ENCODE results near the gene USP48.
A peak's percentile ranks its signal among the peaks of the same experiment; 100 is the strongest.

Gene USP48

DNA sequence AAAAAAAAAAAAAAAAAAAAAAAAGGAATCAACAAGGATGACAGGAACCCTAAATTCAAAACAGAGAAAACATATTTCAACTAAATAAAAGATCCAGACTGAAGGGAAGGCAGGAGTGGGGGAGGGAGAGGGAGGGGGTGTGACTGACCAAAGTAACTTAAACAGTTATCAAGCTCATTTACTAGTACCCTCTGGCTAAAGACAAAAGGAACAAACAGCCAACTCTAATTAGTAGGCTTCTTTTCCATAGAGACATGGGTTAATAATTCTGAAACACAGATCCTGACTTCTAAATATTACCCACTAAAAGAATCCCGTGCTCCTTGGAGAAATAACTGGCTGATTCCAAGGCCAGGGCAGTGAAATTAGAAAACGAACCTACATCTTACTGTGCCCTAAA lies 23.8 kb downstream of the USP48 start:
- Histone ChIP-seq H3K27me3 (ENCODE audit: control insufficient read depth in 3 of 3, insufficient read depth in 3 of 3, low read depth in 1 of 3, low read length in 3 of 3) (no peaks in the 10 kb centered on the region), H3K36me3 (replicated peaks in 1 of 2; ENCODE audit: control insufficient read depth in 2 of 2, insufficient read depth in 2 of 2, low read length in 2 of 2) (peaks cover 0 to 30% of the 10 kb centered on the region in 2 donors), H2BK12ac (ENCODE audit: low read length) (no peak overlapping the region), H2AK5ac (ENCODE audit: low read depth, low read length) (no peak overlapping the region), H3K14ac (ENCODE audit: low read length) (no peak overlapping the region), H3K4me1 (ENCODE audit: control insufficient read depth in 2 of 2, insufficient read depth in 1 of 2, low read depth in 1 of 2, low read length in 2 of 2) (no peaks in the 10 kb centered on the region), H3K4me2 (ENCODE audit: insufficient read depth, low read length, poor library complexity, severe bottlenecking) (no peak overlapping the region), H3K4me3 (ENCODE audit: low read length in 2 of 2) (no peak overlapping the region), H4K8ac (ENCODE audit: low read depth, low read length) (no peak overlapping the region), H3K18ac (ENCODE audit: low read length) (no peak overlapping the region), H4K91ac (ENCODE audit: low read depth, low read length, poor library complexity) (no peak overlapping the region), H3K9ac (ENCODE audit: low read depth, low read length, poor library complexity) (no peak overlapping the region), H2AFZ (ENCODE audit: low read length) (no peak overlapping the region), H3K4ac (ENCODE audit: low read length) (no peak overlapping the region), H3K23ac (ENCODE audit: low read depth, low read length, poor library complexity) (no peak overlapping the region), H3K79me1 (ENCODE audit: low read depth, low read length) (peaks cover 7% of the 10 kb centered on the region), H3K27ac (replicated peaks; ENCODE audit: low read length) (no peak overlapping the region), H3K9me3 (replicated peaks in 1 of 2; ENCODE audit: control insufficient read depth in 2 of 2, insufficient read depth in 1 of 2, low read depth in 1 of 2, low read length in 2 of 2) (no peaks in the 10 kb centered on the region), H2BK15ac (ENCODE audit: low read length) (no peak overlapping the region), H2BK5ac (ENCODE audit: low read length) (no peak overlapping the region), H2BK120ac (ENCODE audit: low read depth, low read length) (no peak overlapping the region)
- no CpG with 5 or more reads among the region's 2 CpGs for WGBS, 2 donors (ENCODE audit: extremely low coverage in 2 of 2, insufficient read length in 2 of 2, insufficient replicate concordance in 1 of 2)
- DNase-seq (ENCODE audit: low spot score): no peak

DNA sequence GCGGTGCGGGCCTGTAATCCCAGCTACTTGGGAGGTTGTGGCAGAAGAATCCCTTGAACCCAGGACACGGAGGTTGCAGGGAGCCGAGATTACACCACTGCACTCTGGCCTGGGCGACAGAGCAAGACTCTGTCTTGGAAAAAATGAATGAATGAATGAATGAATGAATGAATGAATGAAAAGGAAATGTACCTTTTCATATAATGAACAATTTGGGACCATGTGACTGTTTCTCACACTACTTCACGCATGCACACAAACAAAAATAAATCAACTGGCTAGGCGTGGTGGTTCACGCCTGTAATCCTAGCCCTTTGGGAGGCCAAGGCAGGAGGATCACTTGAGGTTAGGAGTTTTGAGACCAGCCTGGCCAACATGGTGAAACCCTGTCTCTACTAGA lies 24.3 kb downstream of the USP48 start:
- no peak overlapping the region for H4K91ac ChIP-seq (ENCODE audit: low read depth, low read length, poor library complexity)
- H3K36me3 ChIP-seq (replicated peaks in 1 of 2; ENCODE audit: control insufficient read depth in 2 of 2, insufficient read depth in 2 of 2, low read length in 2 of 2): peaks cover 2 to 33% of the 10 kb centered on the region in 2 donors
- no peaks in the 10 kb centered on the region for H3K27me3 ChIP-seq (ENCODE audit: control insufficient read depth in 3 of 3, insufficient read depth in 3 of 3, low read depth in 1 of 3, low read length in 3 of 3)
- no peak for DNase-seq (ENCODE audit: low spot score)
- H2BK120ac ChIP-seq (ENCODE audit: low read depth, low read length): no peak overlapping the region
- H2AK5ac ChIP-seq (ENCODE audit: low read depth, low read length): no peak overlapping the region
- peaks cover 7% of the 10 kb centered on the region for H3K79me1 ChIP-seq (ENCODE audit: low read depth, low read length)
- no peak overlapping the region for H3K4ac ChIP-seq (ENCODE audit: low read length)
- no peak overlapping the region for H3K14ac ChIP-seq (ENCODE audit: low read length)
- no peak overlapping the region for H3K4me3 ChIP-seq (ENCODE audit: low read length in 2 of 2)
- no CpG with 5 or more reads among the region's 8 CpGs for WGBS, 2 donors (ENCODE audit: extremely low coverage in 2 of 2, insufficient read length in 2 of 2, insufficient replicate concordance in 1 of 2)
- peak overlapping the region; percentile 28 for H3K18ac ChIP-seq (ENCODE audit: low read length)
- no peak overlapping the region for H2BK12ac ChIP-seq (ENCODE audit: low read length)
- H3K4me2 ChIP-seq (ENCODE audit: insufficient read depth, low read length, poor library complexity, severe bottlenecking): no peak overlapping the region
- H2BK15ac ChIP-seq (ENCODE audit: low read length): no peak overlapping the region
- no peak overlapping the region for H2AFZ ChIP-seq (ENCODE audit: low read length)
- no peaks in the 10 kb centered on the region for H3K9me3 ChIP-seq (replicated peaks in 1 of 2; ENCODE audit: control insufficient read depth in 2 of 2, insufficient read depth in 1 of 2, low read depth in 1 of 2, low read length in 2 of 2)
- H3K27ac ChIP-seq (replicated peaks; ENCODE audit: low read length): no peak overlapping the region
- no peak overlapping the region for H3K9ac ChIP-seq (ENCODE audit: low read depth, low read length, poor library complexity)
- H2BK5ac ChIP-seq (ENCODE audit: low read length): no peak overlapping the region
- H3K23ac ChIP-seq (ENCODE audit: low read depth, low read length, poor library complexity): no peak overlapping the region
- H3K4me1 ChIP-seq (ENCODE audit: control insufficient read depth in 2 of 2, insufficient read depth in 1 of 2, low read depth in 1 of 2, low read length in 2 of 2): no peaks in the 10 kb centered on the region
- H4K8ac ChIP-seq (ENCODE audit: low read depth, low read length): no peak overlapping the region

DNA sequence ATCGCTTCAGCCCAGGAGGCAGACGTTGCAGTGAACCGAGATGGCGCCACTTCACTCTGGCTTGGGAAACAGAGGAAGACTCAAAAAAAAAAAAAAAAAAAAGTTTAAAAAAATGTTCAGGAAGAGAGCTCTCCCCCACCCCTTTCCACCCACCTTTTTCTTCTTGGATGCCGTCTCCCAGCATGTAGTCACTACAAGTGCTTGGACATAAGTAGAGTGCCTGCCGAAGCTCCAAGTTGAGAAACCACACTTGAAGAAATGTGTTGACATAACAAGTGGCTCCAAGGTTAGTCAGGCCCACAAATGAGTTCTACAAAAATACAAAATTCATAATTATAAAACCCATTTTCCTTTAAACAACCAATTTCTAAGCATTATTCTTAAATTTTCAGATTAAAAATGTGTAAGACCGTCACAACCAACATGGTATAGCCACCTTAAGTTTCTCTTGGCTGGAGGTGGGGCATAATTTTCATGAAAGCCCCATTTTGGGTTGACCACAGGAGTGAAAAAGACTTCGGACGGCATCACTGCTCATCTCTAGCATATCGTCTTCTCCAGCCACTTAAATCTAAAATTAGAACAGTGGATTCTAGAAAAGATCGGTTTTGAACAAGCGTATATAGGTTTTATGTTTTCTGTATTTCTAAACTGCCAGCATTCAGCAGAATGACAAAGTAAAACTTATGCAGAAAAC lies 26.4 kb downstream of the USP48 start:
- Histone ChIP-seq H3K4ac (ENCODE audit: low read length) (no peak overlapping the region), H3K4me2 (ENCODE audit: insufficient read depth, low read length, poor library complexity, severe bottlenecking) (no peak overlapping the region)
- WGBS, 2 donors (ENCODE audit: extremely low coverage in 2 of 2, insufficient read length in 2 of 2, insufficient replicate concordance in 1 of 2): no CpG with 5 or more reads among the region's 12 CpGs

DNA sequence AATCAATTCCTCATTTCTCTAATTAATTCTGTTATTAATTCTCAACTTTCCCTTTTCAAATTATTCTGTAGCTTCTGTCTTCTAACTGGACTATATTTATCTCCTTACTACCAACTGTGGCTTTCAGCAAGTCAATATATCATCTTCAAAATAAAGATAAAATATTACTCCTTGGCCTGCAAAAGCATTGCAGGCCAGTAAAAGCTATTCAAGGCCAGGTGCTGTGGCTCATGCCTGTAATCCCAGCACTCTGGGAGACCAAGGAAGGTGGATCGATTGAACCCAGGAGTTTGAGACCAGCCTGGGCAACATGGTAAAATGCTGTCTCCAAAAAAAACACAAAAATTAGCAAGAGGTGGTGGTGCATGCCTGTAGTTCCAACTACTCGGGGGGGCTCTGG lies 27.9 kb downstream of the USP48 start:
- Histone ChIP-seq H2BK12ac (ENCODE audit: low read length) (no peak overlapping the region), H3K4me1 (ENCODE audit: control insufficient read depth in 2 of 2, insufficient read depth in 1 of 2, low read depth in 1 of 2, low read length in 2 of 2) (no peaks in the 10 kb centered on the region), H3K79me1 (ENCODE audit: low read depth, low read length) (peaks cover 5% of the 10 kb centered on the region), H3K36me3 (replicated peaks in 1 of 2; ENCODE audit: control insufficient read depth in 2 of 2, insufficient read depth in 2 of 2, low read length in 2 of 2) (peaks cover 4 to 65% of the 10 kb centered on the region in 2 donors), H3K27me3 (ENCODE audit: control insufficient read depth in 3 of 3, insufficient read depth in 3 of 3, low read depth in 1 of 3, low read length in 3 of 3) (no peaks in the 10 kb centered on the region), H3K4me3 (ENCODE audit: low read length in 2 of 2) (no peak overlapping the region), H2AK5ac (ENCODE audit: low read depth, low read length) (no peak overlapping the region), H3K27ac (replicated peaks; ENCODE audit: low read length) (no peak overlapping the region), H3K14ac (ENCODE audit: low read length) (no peak overlapping the region), H4K8ac (ENCODE audit: low read depth, low read length) (no peak overlapping the region), H3K4ac (ENCODE audit: low read length) (no peak overlapping the region), H3K18ac (ENCODE audit: low read length) (no peak overlapping the region), H3K4me2 (ENCODE audit: insufficient read depth, low read length, poor library complexity, severe bottlenecking) (no peak overlapping the region), H2BK120ac (ENCODE audit: low read depth, low read length) (no peak overlapping the region), H2BK15ac (ENCODE audit: low read length) (no peak overlapping the region), H3K23ac (ENCODE audit: low read depth, low read length, poor library complexity) (no peak overlapping the region), H2BK5ac (ENCODE audit: low read length) (no peak overlapping the region), H3K9ac (ENCODE audit: low read depth, low read length, poor library complexity) (no peak overlapping the region), H2AFZ (ENCODE audit: low read length) (no peak overlapping the region), H3K9me3 (replicated peaks in 1 of 2; ENCODE audit: control insufficient read depth in 2 of 2, insufficient read depth in 1 of 2, low read depth in 1 of 2, low read length in 2 of 2) (no peaks in the 10 kb centered on the region), H4K91ac (ENCODE audit: low read depth, low read length, poor library complexity) (no peak overlapping the region)
- WGBS, 2 donors (ENCODE audit: extremely low coverage in 2 of 2, insufficient read length in 2 of 2, insufficient replicate concordance in 1 of 2): no CpG with 5 or more reads among the region's 2 CpGs
- DNase-seq (ENCODE audit: low spot score): no peak

More for the DNA sequence above, 26.4 kb downstream of the USP48 start:
- no peak overlapping the region for H4K8ac ChIP-seq (ENCODE audit: low read depth, low read length)
- H3K9me3 ChIP-seq (replicated peaks in 1 of 2; ENCODE audit: control insufficient read depth in 2 of 2, insufficient read depth in 1 of 2, low read depth in 1 of 2, low read length in 2 of 2): no peaks in the 10 kb centered on the region
- H3K27ac ChIP-seq (replicated peaks; ENCODE audit: low read length): no peak overlapping the region
- H3K79me1 ChIP-seq (ENCODE audit: low read depth, low read length): peaks cover 5% of the 10 kb centered on the region
- no peak for DNase-seq (ENCODE audit: low spot score)
- H3K27me3 ChIP-seq (ENCODE audit: control insufficient read depth in 3 of 3, insufficient read depth in 3 of 3, low read depth in 1 of 3, low read length in 3 of 3): no peaks in the 10 kb centered on the region
- H3K23ac ChIP-seq (ENCODE audit: low read depth, low read length, poor library complexity): no peak overlapping the region
- H3K4me3 ChIP-seq (ENCODE audit: low read length in 2 of 2): no peak overlapping the region
- H2BK5ac ChIP-seq (ENCODE audit: low read length): no peak overlapping the region
- H2BK12ac ChIP-seq (ENCODE audit: low read length): no peak overlapping the region
- H3K9ac ChIP-seq (ENCODE audit: low read depth, low read length, poor library complexity): no peak overlapping the region
- H3K14ac ChIP-seq (ENCODE audit: low read length): no peak overlapping the region
- H4K91ac ChIP-seq (ENCODE audit: low read depth, low read length, poor library complexity): no peak overlapping the region
- no peak overlapping the region for H2AFZ ChIP-seq (ENCODE audit: low read length)
- H3K4me1 ChIP-seq (ENCODE audit: control insufficient read depth in 2 of 2, insufficient read depth in 1 of 2, low read depth in 1 of 2, low read length in 2 of 2): no peaks in the 10 kb centered on the region
- no peak overlapping the region for H3K18ac ChIP-seq (ENCODE audit: low read length)
- no peak overlapping the region for H2BK120ac ChIP-seq (ENCODE audit: low read depth, low read length)
- H3K36me3 ChIP-seq (replicated peaks in 1 of 2; ENCODE audit: control insufficient read depth in 2 of 2, insufficient read depth in 2 of 2, low read length in 2 of 2): peaks cover 2 to 53% of the 10 kb centered on the region in 2 donors
- no peak overlapping the region for H2BK15ac ChIP-seq (ENCODE audit: low read length)
- no peak overlapping the region for H2AK5ac ChIP-seq (ENCODE audit: low read depth, low read length)
